Caco-2 (cell line): Measurements from ENCODE around the gene RPS24. TPM values are rescaled to one million over a fixed set of nuclear protein-coding genes. Genes with fewer than 3 reads are reported as not detected.
"Not testable (repeated sequence)": the region's sequence is repeated elsewhere in the genome, so short reads cannot be mapped to it uniquely, and the experiment has no call there.

Source experiments
- BruUV-seq: library from RNA; stranded (reverse); fragments of 400-500 nt; replicated peaks from 2 replicates; lab custom pipeline; 2021; lab: Mats Ljungman, UMichigan
- CTCF ChIA-PET: fragments of 300-600 bp; sonication (Branson Sonifier 250); formaldehyde crosslinking; loops from one replicate; lab custom pipeline; 2022; ENCODE audit warnings: antibody characterized with exemption; lab: Charles Lee
- POLR2A ChIA-PET: fragments of 300-600 bp; sonication (Branson Sonifier 250); formaldehyde crosslinking; loops from one replicate; lab custom pipeline; 2022; ENCODE audit warnings: antibody characterized with exemption; lab: Charles Lee
- DNase-seq, 2 experiments: peaks; one replicate each; pipeline versions ENCODE4 v3.0.0 to v3.0.0-alpha.2; 2020 to 2022
- H3K27me3 ChIP-seq: replicated peaks from 2 replicates; pipeline ENCODE4 v1.6.0; 2011; ENCODE audit warnings: low read length; ENCODE audit not compliant: control insufficient read depth, insufficient read depth
- H3K36me3 ChIP-seq: 2 replicates; pipeline ENCODE4 v1.5.1; 2011; ENCODE audit warnings: low read length; ENCODE audit not compliant: control insufficient read depth, insufficient read depth
- H3K4me1 ChIP-seq: fragments of 250-450 bp; sonication (Bioruptor Pico); 2 replicates; pipeline ENCODE4 v1.5.1; 2020; ENCODE audit warnings: mild to moderate bottlenecking
- H3K4me3 ChIP-seq: 2 replicates; pipeline ENCODE4 v1.5.1; 2011; ENCODE audit warnings: low read depth, mild to moderate bottlenecking, control low read depth, low read length
- H3K9me3 ChIP-seq: fragments of 250-450 bp; sonication (Bioruptor Pico); 2 replicates; pipeline ENCODE4 v1.5.1; 2020; ENCODE audit warnings: mild to moderate bottlenecking, moderate library complexity
- H3K27ac Mint-ChIP-seq: one replicate; pipeline ENCODE4 v1.8.0; 2022; ENCODE audit warnings: mixed read lengths; ENCODE audit not compliant: unreplicated experiment
- H3K27me3 Mint-ChIP-seq: one replicate; pipeline ENCODE4 v1.8.0; 2022; ENCODE audit warnings: mixed read lengths; ENCODE audit not compliant: insufficient read depth, unreplicated experiment
- H3K36me3 Mint-ChIP-seq: one replicate; pipeline ENCODE4 v1.8.0; 2022; ENCODE audit warnings: mild to moderate bottlenecking, mixed read lengths; ENCODE audit not compliant: insufficient read depth, unreplicated experiment
- H3K4me1 Mint-ChIP-seq: one replicate; pipeline ENCODE4 v1.8.0; 2022; ENCODE audit warnings: low read depth, mixed read lengths; ENCODE audit not compliant: unreplicated experiment
- H3K4me3 Mint-ChIP-seq: one replicate; pipeline ENCODE4 v1.8.0; 2022; ENCODE audit warnings: mild to moderate bottlenecking, moderate library complexity, mixed read lengths; ENCODE audit not compliant: unreplicated experiment
- H3K9me3 Mint-ChIP-seq: one replicate; pipeline ENCODE4 v1.8.0; 2022; ENCODE audit warnings: mixed read lengths; ENCODE audit not compliant: unreplicated experiment
- CTCF ChIP-seq, 2 experiments: fragments of 200-600 bp in 1 of 2; IDR thresholded peaks; 1 replicate in 1 of 2; 2 replicates in 1 of 2; pipeline versions ENCODE4 v1.5.1 to v1.8.0; 2011 to 2022; ENCODE audit warnings: antibody characterized with exemption in 1 of 2, control low read depth in 1 of 2, inconsistent platforms in 1 of 2, low read depth in 1 of 2, low read length in 1 of 2, mild to moderate bottlenecking in 1 of 2, moderate library complexity in 1 of 2; ENCODE audit not compliant: insufficient read depth in 1 of 2, severe bottlenecking in 1 of 2, unreplicated experiment in 1 of 2
- intact Hi-C: fragments of 100-400 bp; cut with micrococcal nuclease; formaldehyde crosslinking; loops from one replicate; pipeline ENCODE4 v1.10.0; 2022; ENCODE audit not compliant: unreplicated experiment
- total RNA-seq: library from RNA; stranded (reverse); gene quantifications from 2 replicates; pipeline ENCODE4 v1.2.3, GENCODE V29; 2022

RPS24 gene
- total RNA-seq, 1 experiment from 2014 or later: 2,311 TPM

- H3K4me1 Mint-ChIP-seq: no peaks in the 10 kb centered on the region
- H3K27me3 ChIP-seq: no peaks in the 10 kb centered on the region
- no peak overlapping the region for H3K27ac Mint-ChIP-seq
- no peaks in the 10 kb centered on the region for H3K36me3 ChIP-seq
- no peak overlapping the region for H3K4me3 Mint-ChIP-seq
- no peak for TF ChIP-seq CTCF (IDR thresholded peaks at IDR 0.05; ENCODE audit: insufficient read depth in 1 of 2, low read depth in 1 of 2, low read length in 1 of 2, severe bottlenecking in 1 of 2, unreplicated experiment in 1 of 2)
- intact Hi-C loops: no loop called here
- H3K36me3 Mint-ChIP-seq: no peaks in the 10 kb centered on the region
- peaks cover 3% of the 10 kb centered on the region for H3K27me3 Mint-ChIP-seq
- H3K9me3 ChIP-seq: no peaks in the 10 kb centered on the region
- ChIA-PET CTCF (no interaction called here), POLR2A (no interaction called here)
- no TSS peak for BruUV-seq
- DNase-seq: no peak
- H3K9me3 Mint-ChIP-seq: peaks cover 4% of the 10 kb centered on the region
- H3K4me3 ChIP-seq: no peak overlapping the region
- no peaks in the 10 kb centered on the region for H3K4me1 ChIP-seq
Measured at GRCh38 chr10:78069151-78069550, 35.5 kb downstream of the RPS24 start.

- H3K9me3 Mint-ChIP-seq, H3K4me3 Mint-ChIP-seq, H3K36me3 Mint-ChIP-seq, intact Hi-C loops, H3K9me3 ChIP-seq, DNase-seq, CTCF ChIA-PET, POLR2A ChIA-PET, H3K27me3 Mint-ChIP-seq, H3K27ac Mint-ChIP-seq, H3K4me1 ChIP-seq, H3K27me3 ChIP-seq, BruUV-seq, H3K4me3 ChIP-seq, H3K36me3 ChIP-seq, H3K4me1 Mint-ChIP-seq: not testable (repeated sequence)
Measured at GRCh38 chr10:78070064-78070463, 36.4 kb downstream of the RPS24 start.

DNA sequence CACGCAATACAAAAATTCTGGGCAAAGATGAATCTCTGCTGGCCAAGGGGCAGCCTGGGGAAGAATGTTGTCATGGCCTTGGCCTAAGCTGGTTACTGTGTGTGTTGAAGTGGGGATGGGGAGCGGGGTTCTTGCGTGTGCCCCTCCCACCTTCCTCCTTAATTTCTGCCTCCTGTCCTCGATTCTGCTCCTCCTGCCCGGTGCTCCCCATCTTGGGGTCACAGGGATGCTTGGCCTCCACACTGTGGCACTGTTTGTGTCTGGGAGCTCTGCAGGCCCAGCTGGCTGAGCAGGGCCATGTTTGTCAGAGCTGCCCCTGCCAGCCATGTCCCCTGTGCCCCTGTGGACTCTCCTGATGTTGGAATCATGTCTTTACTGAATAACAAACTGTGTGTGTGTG lies 37.1 kb downstream of the RPS24 start:
- peaks cover 3% of the 10 kb centered on the region for H3K27me3 Mint-ChIP-seq
- no peaks in the 10 kb centered on the region for H3K27me3 ChIP-seq
- BruUV-seq: no TSS peak
- POLR2A ChIA-PET: no interaction called here
- peaks cover 9% of the 10 kb centered on the region for H3K9me3 Mint-ChIP-seq
- H3K36me3 ChIP-seq: no peaks in the 10 kb centered on the region
- no peak overlapping the region for H3K4me3 Mint-ChIP-seq
- TF ChIP-seq CTCF (IDR thresholded peaks at IDR 0.05; ENCODE audit: insufficient read depth in 1 of 2, low read depth in 1 of 2, low read length in 1 of 2, severe bottlenecking in 1 of 2, unreplicated experiment in 1 of 2): no peak
- no peaks in the 10 kb centered on the region for H3K4me1 ChIP-seq
- no peak overlapping the region for H3K27ac Mint-ChIP-seq
- intact Hi-C loops: no loop called here
- no peak overlapping the region for H3K4me3 ChIP-seq
- no peaks in the 10 kb centered on the region for H3K4me1 Mint-ChIP-seq
- CTCF ChIA-PET: no interaction called here
- H3K36me3 Mint-ChIP-seq: no peaks in the 10 kb centered on the region
- no peaks in the 10 kb centered on the region for H3K9me3 ChIP-seq
- no peak for DNase-seq
